ENCODE data around the gene CACNA2D1.

Gene CACNA2D1

DNA sequence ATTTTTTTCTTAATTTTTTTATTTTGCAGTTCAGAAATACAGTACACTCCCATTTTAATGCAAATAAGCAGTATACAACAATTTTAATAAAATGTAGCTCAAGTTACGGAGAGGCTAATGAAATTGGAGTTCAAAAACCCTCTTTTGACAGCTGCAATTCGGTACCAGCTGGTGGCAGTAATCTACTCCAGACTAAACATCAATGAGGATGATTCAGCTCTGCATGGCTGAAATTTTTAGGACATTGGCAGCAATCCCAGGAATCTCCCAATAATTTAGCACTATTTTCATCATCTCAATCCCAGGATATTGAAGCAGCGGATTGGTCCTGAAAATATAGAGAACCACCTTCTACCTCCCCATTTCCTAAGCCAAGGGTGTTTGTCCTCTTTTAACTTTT, 278.8 kb downstream of the CACNA2D1 start:
- no peaks in the 10 kb centered on the region for H3K4me1 ChIP-seq
- no peak overlapping the region for H3K27ac ChIP-seq
- TF ChIP-seq Cebpa-rat (IDR thresholded peaks at IDR 0.05) = no peak
- no peak overlapping the region for H3K4me2 ChIP-seq
- H3K9me3 ChIP-seq = no peaks in the 10 kb centered on the region
- H4K20me1 ChIP-seq = no peaks in the 10 kb centered on the region
- H3K36me3 ChIP-seq = no peaks in the 10 kb centered on the region
- H3K4me3 ChIP-seq = no peak overlapping the region
- no peak overlapping the region for H3K9ac ChIP-seq
- H3K27me3 ChIP-seq = no peaks in the 10 kb centered on the region

DNA sequence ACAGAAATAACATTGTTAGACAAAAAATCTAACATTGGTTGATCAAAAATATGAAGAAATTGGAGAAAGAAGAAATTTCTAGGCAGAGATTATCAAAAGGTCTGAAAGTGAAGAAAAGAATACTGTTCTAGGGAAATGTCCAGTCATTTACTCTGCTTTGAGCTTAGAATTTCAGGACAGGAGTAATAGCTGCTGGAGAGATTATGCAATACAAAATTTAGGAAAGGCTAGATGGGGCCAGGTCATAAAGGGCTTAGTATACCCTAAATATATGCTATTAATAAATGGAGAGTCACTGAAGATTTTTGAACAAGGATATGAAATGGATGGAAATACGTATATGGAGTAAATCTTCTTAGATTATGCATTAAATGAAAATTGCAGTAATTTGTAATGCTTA, 279.2 kb downstream of the CACNA2D1 start:
- H3K36me3 ChIP-seq = no peaks in the 10 kb centered on the region
- no peaks in the 10 kb centered on the region for H3K27me3 ChIP-seq
- no peaks in the 10 kb centered on the region for H3K9me3 ChIP-seq
- no peaks in the 10 kb centered on the region for H3K4me1 ChIP-seq
- H3K9ac ChIP-seq = no peak overlapping the region
- H3K27ac ChIP-seq = no peak overlapping the region
- no peak for TF ChIP-seq Cebpa-rat (IDR thresholded peaks at IDR 0.05)
- no peak overlapping the region for H3K4me2 ChIP-seq
- no peaks in the 10 kb centered on the region for H4K20me1 ChIP-seq
- H3K4me3 ChIP-seq = no peak overlapping the region

DNA sequence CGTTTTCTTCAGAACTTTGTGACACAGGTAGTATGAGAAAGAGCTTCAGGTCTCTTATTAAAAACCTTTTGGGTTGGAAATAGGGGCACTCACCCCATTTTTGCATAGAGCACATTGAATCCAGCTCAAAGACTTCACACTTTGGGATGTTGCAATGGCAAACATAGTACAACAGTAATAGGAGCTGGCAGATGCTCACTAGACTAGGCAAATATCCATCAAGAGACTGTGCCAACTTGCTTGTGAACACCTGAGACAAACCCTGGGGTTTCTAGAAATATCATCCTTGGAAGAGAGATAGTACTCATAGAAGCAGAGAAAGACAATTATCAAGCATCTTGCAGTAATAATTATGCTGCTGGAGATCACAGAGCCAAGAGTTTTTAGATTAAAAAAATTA, 280.0 kb downstream of the CACNA2D1 start:
- H3K36me3 ChIP-seq = no peaks in the 10 kb centered on the region
- no peak overlapping the region for H3K27ac ChIP-seq
- no peak for TF ChIP-seq Cebpa-rat (IDR thresholded peaks at IDR 0.05)
- H3K9me3 ChIP-seq = no peaks in the 10 kb centered on the region
- no peak overlapping the region for H3K4me2 ChIP-seq
- no peaks in the 10 kb centered on the region for H3K4me1 ChIP-seq
- no peak overlapping the region for H3K9ac ChIP-seq
- H3K4me3 ChIP-seq = no peak overlapping the region
- H3K27me3 ChIP-seq = no peaks in the 10 kb centered on the region
- H4K20me1 ChIP-seq = no peaks in the 10 kb centered on the region

DNA sequence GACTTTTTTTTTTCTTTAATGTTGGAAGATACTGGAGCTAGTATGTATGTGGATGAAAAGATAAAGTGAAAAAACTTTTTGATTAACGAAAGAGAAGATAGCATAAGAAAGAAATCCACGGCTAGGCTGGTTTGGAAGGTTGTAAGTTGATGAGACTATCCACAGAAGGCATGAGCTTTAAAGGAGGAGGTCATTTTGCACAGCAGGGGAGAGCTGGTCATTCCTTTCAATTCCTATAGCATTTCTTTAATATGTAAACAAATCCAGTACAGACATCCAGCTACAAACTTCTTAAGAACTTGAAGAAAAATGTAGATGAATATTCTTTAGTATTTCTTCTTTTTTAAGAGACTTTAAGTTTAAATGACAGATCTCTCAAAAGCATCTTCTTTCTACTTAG, 281.3 kb downstream of the CACNA2D1 start:
- H4K20me1 ChIP-seq = no peaks in the 10 kb centered on the region
- H3K4me3 ChIP-seq = no peak overlapping the region
- H3K27ac ChIP-seq = no peak overlapping the region
- TF ChIP-seq Cebpa-rat (IDR thresholded peaks at IDR 0.05) = no peak
- H3K27me3 ChIP-seq = no peaks in the 10 kb centered on the region
- no peak overlapping the region for H3K4me2 ChIP-seq
- no peaks in the 10 kb centered on the region for H3K4me1 ChIP-seq
- no peak overlapping the region for H3K9ac ChIP-seq
- no peaks in the 10 kb centered on the region for H3K36me3 ChIP-seq
- H3K9me3 ChIP-seq = no peaks in the 10 kb centered on the region

DNA sequence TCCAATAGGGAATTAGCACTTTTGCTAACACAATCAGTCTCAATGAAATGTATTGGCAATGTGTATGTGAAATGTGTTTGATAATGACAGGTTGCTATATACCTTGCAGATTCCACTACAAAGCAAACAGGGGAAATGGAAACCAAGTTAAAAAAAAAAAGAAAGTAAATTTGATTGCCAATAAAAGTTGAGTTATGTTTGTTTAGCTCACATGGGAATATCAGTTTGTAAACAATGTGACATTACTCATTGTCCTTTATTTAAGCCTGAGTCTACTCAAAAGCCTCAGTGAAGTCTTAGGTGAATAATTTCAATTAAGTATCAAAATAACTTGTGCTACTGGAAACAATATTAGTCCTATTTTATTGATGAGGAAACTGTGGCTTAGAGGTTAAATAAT, 285.2 kb downstream of the CACNA2D1 start:
- Histone ChIP-seq H3K4me2 (no peak overlapping the region), H3K9me3 (no peaks in the 10 kb centered on the region), H3K4me3 (no peak overlapping the region), H3K36me3 (no peaks in the 10 kb centered on the region), H4K20me1 (no peaks in the 10 kb centered on the region), H3K9ac (no peak overlapping the region), H3K4me1 (no peaks in the 10 kb centered on the region), H3K27me3 (no peaks in the 10 kb centered on the region), H3K27ac (no peak overlapping the region)
- TF ChIP-seq Cebpa-rat (IDR thresholded peaks at IDR 0.05) = no peak

DNA sequence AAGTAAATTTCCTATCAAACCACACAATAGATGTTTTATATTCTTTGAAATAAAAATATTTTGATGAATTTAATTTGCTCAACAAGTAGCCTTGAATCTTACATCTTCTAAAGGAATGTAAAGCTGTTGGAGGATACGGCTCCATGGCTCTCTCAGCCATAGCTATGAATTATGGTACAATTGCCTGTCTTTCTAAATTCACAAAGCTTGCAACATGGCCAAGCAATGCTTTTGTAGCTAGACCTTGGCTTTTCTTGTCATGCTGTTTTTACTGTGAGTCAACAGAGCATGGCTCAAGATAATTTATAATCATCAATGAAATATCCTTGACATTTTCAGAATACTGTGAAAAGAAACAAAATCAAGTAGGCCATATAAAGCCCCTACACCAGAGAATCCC, 286.7 kb downstream of the CACNA2D1 start:
- no peak for TF ChIP-seq Cebpa-rat (IDR thresholded peaks at IDR 0.05)
- Histone ChIP-seq H3K27me3 (no peaks in the 10 kb centered on the region), H3K9me3 (no peaks in the 10 kb centered on the region), H3K4me1 (no peaks in the 10 kb centered on the region), H4K20me1 (no peaks in the 10 kb centered on the region), H3K4me2 (no peak overlapping the region), H3K27ac (no peak overlapping the region), H3K9ac (no peak overlapping the region), H3K4me3 (no peak overlapping the region), H3K36me3 (no peaks in the 10 kb centered on the region)

DNA sequence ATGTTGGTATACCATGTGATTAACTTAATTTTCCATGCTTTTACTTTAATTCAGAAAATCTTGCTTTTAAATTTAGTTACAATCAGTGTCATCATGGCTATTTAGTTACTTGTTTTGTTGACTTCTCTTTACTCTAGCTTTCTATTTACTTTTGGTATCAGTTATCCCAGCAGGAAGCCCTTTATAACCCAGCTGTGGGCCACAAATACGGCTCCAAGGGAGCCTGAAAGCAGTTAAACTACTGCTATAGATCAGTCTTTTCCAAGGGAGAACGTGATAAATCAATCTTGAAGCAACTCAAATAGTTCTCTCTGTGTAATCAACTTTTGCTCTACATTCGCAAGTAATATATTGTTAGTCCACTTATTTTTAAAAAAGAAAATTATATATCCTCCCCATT, 287.4 kb downstream of the CACNA2D1 start:
- Histone ChIP-seq H3K4me2 (no peak overlapping the region), H3K4me3 (no peak overlapping the region)
- no peak for TF ChIP-seq Cebpa-rat (IDR thresholded peaks at IDR 0.05)

DNA sequence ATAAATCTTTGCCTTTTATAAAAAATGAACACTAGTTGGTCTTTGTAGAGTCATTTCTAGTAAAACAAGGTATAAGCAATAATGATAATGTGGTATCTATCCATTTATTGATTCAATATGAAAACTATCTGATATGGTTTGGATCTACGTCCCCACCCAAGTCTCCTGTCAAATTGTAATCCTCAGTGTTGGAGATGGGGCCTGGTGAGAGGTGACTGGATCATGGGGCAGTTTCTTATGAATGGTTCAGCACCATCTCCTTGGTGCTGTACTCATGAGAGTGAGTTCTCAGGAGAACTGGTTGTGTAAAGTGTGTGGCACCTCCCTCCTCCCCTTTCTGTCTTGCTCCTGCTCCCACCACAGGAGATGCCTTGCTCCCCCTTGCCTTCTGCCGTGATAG, 288.8 kb downstream of the CACNA2D1 start:
- H3K4me3 ChIP-seq = no peak overlapping the region

More for the DNA sequence above, 287.4 kb downstream of the CACNA2D1 start:
- Histone ChIP-seq H4K20me1 (no peaks in the 10 kb centered on the region), H3K27me3 (no peaks in the 10 kb centered on the region), H3K9ac (no peak overlapping the region), H3K27ac (no peak overlapping the region), H3K9me3 (no peaks in the 10 kb centered on the region), H3K4me1 (no peaks in the 10 kb centered on the region), H3K36me3 (no peaks in the 10 kb centered on the region)

DNA sequence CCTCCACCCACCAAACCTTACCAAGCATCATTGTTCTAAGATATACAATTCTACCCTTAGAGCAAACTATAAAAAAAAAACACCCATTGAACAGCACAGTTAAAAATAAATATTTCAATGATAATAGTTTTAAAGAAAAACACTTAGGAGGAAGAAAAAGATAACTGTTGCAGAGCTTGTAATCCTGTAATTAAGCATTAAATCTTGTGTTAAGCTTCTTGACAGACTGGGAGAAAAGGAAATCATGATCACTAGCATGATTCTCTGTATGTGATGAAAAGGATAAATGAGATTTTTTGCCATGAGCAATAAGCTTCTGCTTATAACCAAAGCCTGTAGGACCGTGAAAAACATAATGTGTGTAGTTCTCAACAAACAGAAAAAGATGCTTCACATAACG, 289.8 kb downstream of the CACNA2D1 start:
- H3K4me1 ChIP-seq = no peaks in the 10 kb centered on the region
- no peak for TF ChIP-seq Cebpa-rat (IDR thresholded peaks at IDR 0.05)
- no peaks in the 10 kb centered on the region for H3K9me3 ChIP-seq
- no peaks in the 10 kb centered on the region for H3K27me3 ChIP-seq
- no peaks in the 10 kb centered on the region for H3K36me3 ChIP-seq
- H3K27ac ChIP-seq = no peak overlapping the region
- no peaks in the 10 kb centered on the region for H4K20me1 ChIP-seq
- no peak overlapping the region for H3K9ac ChIP-seq
- no peak overlapping the region for H3K4me2 ChIP-seq
- no peak overlapping the region for H3K4me3 ChIP-seq

More for the DNA sequence above, 288.8 kb downstream of the CACNA2D1 start:
- H3K4me1 ChIP-seq = no peaks in the 10 kb centered on the region
- H4K20me1 ChIP-seq = no peaks in the 10 kb centered on the region
- no peaks in the 10 kb centered on the region for H3K9me3 ChIP-seq
- H3K4me2 ChIP-seq = no peak overlapping the region
- no peaks in the 10 kb centered on the region for H3K36me3 ChIP-seq
- no peaks in the 10 kb centered on the region for H3K27me3 ChIP-seq
- no peak overlapping the region for H3K9ac ChIP-seq
- no peak for TF ChIP-seq Cebpa-rat (IDR thresholded peaks at IDR 0.05)
- H3K27ac ChIP-seq = no peak overlapping the region

DNA sequence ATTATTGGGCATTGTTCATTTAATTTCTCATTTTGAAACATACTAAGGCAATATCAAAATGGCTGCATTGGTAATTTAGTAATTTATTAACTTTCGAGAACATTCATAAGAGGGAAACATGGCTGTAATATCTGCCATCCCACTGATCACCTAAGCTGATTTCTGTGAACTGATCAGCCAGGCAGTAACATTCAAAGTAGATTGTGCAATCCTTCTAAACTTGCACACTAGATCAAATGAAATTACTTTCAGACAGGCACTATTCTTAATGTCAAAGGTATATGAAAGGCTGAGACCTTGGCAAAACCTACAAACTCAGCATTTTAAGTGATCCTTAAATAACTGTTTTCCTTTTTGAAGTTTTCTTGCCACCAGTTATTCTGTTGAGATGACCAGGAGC, 290.7 kb downstream of the CACNA2D1 start:
- Histone ChIP-seq H3K27me3 (no peaks in the 10 kb centered on the region), H3K4me1 (no peaks in the 10 kb centered on the region), H3K4me2 (no peak overlapping the region), H3K9ac (no peak overlapping the region), H3K27ac (no peak overlapping the region), H3K4me3 (no peak overlapping the region), H3K36me3 (no peaks in the 10 kb centered on the region), H3K9me3 (no peaks in the 10 kb centered on the region), H4K20me1 (no peaks in the 10 kb centered on the region)
- no peak; the same call in 1 of the 2 replicates for TF ChIP-seq Cebpa-rat (IDR thresholded peaks at IDR 0.05)

DNA sequence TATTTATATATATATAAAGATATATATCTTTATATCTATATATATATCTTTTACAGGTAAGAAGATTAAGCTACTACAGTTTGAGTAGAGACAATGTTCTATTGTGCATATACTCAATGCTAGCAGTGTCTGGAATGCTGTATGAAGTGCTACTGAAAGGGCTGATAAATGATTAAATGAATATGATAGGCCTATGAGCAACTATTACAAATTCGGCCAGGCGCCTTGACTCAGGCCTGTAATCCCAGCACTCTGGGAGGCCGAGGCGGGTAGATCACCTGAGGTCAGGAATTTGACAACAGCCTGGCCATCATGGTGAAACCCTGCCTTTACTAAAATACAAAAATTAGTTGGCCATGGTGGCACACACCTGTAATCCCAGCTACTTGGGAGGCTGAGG, 297.1 kb downstream of the CACNA2D1 start:
- Histone ChIP-seq H3K4me2 (no peak overlapping the region), H3K27ac (no peak overlapping the region), H3K9ac (no peak overlapping the region), H3K36me3 (no peaks in the 10 kb centered on the region), H4K20me1 (no peaks in the 10 kb centered on the region), H3K9me3 (no peaks in the 10 kb centered on the region), H3K4me1 (no peaks in the 10 kb centered on the region), H3K4me3 (no peak overlapping the region), H3K27me3 (no peaks in the 10 kb centered on the region)
- no peak for TF ChIP-seq Cebpa-rat (IDR thresholded peaks at IDR 0.05)

All from BLaER1 (cell line).